ENCODE data around the gene SLAMF8.

SLAMF8 gene

GRCh38 chr1:159882527-159882862 is 55.8 kb downstream of the SLAMF8 start:
- H3K4me3 ChIP-seq (replicated peaks in 1 of 2; ENCODE audit: low read depth in 2 of 2, low read length in 2 of 2): no peak overlapping the region
- peak; percentile 35 to 74 for DNase-seq (ENCODE audit: low read depth in 2 of 2)

GRCh38 chr1:159883134-159883533 is 56.5 kb downstream of the SLAMF8 start:
- DNase-seq (ENCODE audit: low read depth in 2 of 2): no peak
- no peak for TF ChIP-seq CTCF (IDR thresholded peaks at IDR 0.05; ENCODE audit: low read depth, low read length)
- H3K4me3 ChIP-seq (replicated peaks in 1 of 2; ENCODE audit: low read depth in 2 of 2, low read length in 2 of 2): no peak overlapping the region

More at GRCh38 chr1:159882527-159882862, 55.8 kb downstream of the SLAMF8 start:
- no peak for TF ChIP-seq CTCF (IDR thresholded peaks at IDR 0.05; ENCODE audit: low read depth, low read length)

GRCh38 chr1:159884296-159884695 is 57.6 kb downstream of the SLAMF8 start:
- no peak for TF ChIP-seq CTCF (IDR thresholded peaks at IDR 0.05; ENCODE audit: low read depth, low read length)
- H3K4me3 ChIP-seq (replicated peaks in 1 of 2; ENCODE audit: low read depth in 2 of 2, low read length in 2 of 2): no peak overlapping the region

More at GRCh38 chr1:159884296-159884695, 57.6 kb downstream of the SLAMF8 start:
- no peak for DNase-seq (ENCODE audit: low read depth in 2 of 2)

Measured in cardiac fibroblast (primary cell).